Thyroid gland (tissue), 4 donors: ENCODE data around the gene KIF2A.

Source experiments
- CTCF ChIP-seq, 6 experiments: fragments of 200-600 bp in 3 of 6; fragments of 450-650 bp in 3 of 6; sonication (generic) in 3 of 6; IDR thresholded peaks; one replicate each; pipeline ENCODE4 v1.5.1; 2016 to 2019; ENCODE audit warnings: antibody characterized with exemption in 6 of 6, mild to moderate bottlenecking in 2 of 6, inconsistent platforms in 1 of 6, moderate library complexity in 1 of 6
- POLR2A ChIP-seq, 2 donors: fragments of 450-650 bp; IDR thresholded peaks; one replicate each; pipeline ENCODE4 v1.6.1; 2017; ENCODE audit warnings: antibody characterized with exemption in 2 of 2, mild to moderate bottlenecking in 2 of 2, moderate library complexity in 1 of 2

- TF ChIP-seq POLR2A (IDR thresholded peaks at IDR 0.05) (no peak), CTCF (IDR thresholded peaks at IDR 0.05) (no peak)
Measured at GRCh38 chr5:62418462-62419076, 112.6 kb downstream of the KIF2A start.
